ENCODE data around the gene NFKB1.
"Not testable (repeated sequence)": the region's sequence is repeated elsewhere in the genome, so short reads cannot be mapped to it uniquely, and the experiment has no call there.

NFKB1 gene

GRCh38 chr4:102500696-102501446 lies at the start of gene NFKB1:
Gene NFKB1, plus strand, starts transcription at chr4:102501359. Its CDS starts 24,160 bp downstream, at chr4:102525519.
- DNase-seq (ENCODE audit: low read depth in 2 of 3, low spot score in 2 of 3) = peak; percentile 54 to 67 (median 54)

DNA sequence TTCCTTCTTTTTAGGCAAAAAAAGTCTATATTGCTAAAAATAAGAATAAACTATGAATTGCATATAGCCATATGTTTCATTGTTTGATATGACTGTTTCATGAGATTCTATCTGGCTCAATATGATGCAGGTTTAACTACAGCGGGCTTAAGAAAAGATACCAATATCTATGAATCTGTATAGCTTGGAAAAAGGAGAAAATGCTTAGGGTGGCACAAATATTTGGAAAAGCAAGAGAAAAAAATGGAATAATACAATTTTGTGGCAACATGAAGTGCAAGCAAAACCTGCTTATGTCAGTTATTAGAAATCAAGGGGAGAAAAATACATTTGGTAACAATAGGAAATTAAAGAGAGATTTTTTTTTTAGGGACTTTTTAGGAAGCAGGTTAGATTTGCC lies 48.3 kb upstream of the NFKB1 start:
- no peak for DNase-seq (ENCODE audit: low read depth in 2 of 3, low spot score in 2 of 3)

GRCh38 chr4:102453827-102454226 lies 47.3 kb upstream of the NFKB1 start:
- no peak for DNase-seq (ENCODE audit: low read depth in 2 of 3, low spot score in 2 of 3)

- no peak for DNase-seq (ENCODE audit: low read depth in 2 of 3, low spot score in 2 of 3)
Observed at GRCh38 chr4:102454268-102454667, 46.9 kb upstream of the NFKB1 start.

DNA sequence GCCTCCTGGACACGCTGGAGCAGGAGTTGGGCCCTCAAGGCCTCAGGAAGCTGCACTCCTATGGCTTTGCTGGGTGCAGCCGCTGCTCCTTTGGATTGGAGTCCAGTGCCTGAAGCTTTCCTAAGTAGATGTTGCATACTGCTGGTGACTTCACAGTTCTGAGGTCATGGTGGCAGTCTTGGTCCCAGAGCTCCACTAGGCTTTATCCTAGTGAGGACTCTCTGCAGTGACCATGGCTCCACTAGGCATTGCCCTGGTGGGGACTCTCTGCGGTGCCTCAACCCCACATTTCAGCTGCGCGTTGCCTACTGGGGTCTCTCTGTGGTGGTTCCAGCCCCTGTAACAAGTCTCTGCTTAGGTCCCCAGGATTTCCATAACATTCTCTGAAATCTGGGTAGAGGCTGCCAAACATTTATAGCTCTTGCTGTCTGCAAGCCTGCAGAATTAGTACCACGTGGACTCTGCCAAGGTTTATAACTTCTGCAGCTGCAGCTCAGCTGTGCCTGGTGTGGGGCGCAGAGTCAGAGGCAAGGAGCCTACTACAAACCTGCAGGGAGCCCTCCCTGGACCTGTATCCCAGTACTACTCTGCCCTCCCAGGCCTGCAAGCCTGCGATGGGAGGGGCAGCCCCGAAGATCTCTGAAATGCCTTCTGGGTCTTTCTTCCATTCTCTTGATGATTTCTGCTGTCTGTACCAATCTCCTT lies 46.0 kb upstream of the NFKB1 start:
- DNase-seq (ENCODE audit: low read depth in 2 of 3, low spot score in 2 of 3) = no peak

GRCh38 chr4:102455750-102456149 lies 45.4 kb upstream of the NFKB1 start:
- DNase-seq (ENCODE audit: low read depth in 2 of 3, low spot score in 2 of 3) = no peak

DNA sequence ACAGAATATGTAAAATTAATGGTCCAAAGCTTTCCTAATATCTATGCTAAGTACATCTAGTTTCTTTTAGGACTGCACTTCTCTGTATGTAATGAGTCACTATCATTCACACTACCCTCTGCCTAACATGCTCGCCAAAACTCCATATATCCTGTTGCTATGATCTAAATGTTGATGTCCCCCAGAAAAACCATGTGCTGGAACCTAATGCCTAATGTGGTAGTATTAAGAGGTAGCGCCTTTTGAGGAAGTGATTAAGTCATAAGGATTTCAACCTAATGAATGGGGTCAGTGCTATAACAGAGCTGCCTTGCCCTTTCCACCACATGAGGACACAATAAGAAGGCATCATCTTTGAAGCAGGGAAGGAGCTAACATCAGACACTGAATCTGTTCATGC lies 34.9 kb upstream of the NFKB1 start:
- DNase-seq (ENCODE audit: low read depth in 2 of 3, low spot score in 2 of 3) = no peak

DNA sequence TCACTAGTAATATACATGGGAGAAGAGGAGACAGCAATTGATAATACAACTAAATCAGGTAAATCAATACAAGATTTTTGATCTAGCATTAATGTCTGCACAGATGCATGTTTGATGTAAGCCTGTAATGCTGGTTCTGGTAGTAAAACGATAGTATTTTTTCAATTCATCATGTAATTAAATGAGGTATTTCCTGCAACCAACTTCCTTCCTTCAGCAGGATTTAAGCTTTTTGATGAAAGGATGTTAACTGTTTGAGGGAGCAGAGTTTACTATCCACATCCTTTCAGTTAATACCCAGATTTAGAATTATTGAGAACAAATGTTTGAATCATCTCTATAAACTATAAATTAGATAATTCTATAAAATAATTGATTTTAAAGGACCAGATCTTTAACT lies 31.4 kb upstream of the NFKB1 start:
- DNase-seq (ENCODE audit: low read depth in 2 of 3, low spot score in 2 of 3) = no peak

DNA sequence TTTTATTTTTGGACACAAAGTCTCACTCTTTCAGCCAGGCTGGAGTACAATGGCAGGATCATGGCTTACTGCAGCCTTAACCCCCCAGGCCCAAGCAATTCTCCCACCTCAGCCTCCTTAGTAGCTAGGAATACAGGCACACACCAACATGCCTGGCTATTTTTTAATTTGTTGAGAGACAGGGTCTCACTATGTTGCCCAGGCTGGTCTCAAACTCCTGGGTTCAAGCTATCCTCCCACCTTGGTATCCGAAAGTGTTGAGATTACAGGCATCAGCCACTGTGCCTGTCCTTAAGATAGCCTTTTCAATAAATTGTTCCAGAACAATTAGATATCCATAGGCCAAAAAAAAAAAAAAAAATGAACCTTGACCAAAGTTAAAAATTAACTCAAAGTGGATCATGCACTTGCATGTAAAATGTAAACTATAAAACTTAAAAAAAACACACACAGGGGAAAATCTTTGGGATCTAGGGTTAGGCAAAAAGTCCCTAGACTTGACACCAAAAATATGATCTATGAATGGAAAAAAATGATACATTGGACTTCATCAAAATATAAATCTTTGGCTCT lies 28.6 kb upstream of the NFKB1 start:
- no peak for DNase-seq (ENCODE audit: low read depth in 2 of 3, low spot score in 2 of 3)

DNA sequence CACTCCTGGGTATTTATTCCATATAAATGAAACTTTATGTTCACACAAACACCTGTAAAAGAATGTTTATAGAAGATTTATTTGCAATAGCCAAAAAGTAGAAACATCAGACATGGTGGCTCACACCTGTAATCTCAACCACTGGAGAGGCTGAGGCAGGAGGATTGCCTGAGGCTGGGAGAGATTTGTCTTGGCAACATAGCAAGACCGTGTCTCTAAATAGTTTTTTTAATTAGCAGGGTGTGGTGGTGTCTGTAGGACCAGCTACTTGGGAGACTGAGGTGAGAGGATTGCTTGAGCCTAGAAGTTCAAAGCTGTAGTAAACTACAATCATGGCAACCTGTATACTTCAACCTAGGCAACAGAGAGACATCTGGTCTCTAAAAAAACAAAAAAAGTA lies 27.7 kb upstream of the NFKB1 start:
- no peak for DNase-seq (ENCODE audit: low read depth in 2 of 3, low spot score in 2 of 3)

DNA sequence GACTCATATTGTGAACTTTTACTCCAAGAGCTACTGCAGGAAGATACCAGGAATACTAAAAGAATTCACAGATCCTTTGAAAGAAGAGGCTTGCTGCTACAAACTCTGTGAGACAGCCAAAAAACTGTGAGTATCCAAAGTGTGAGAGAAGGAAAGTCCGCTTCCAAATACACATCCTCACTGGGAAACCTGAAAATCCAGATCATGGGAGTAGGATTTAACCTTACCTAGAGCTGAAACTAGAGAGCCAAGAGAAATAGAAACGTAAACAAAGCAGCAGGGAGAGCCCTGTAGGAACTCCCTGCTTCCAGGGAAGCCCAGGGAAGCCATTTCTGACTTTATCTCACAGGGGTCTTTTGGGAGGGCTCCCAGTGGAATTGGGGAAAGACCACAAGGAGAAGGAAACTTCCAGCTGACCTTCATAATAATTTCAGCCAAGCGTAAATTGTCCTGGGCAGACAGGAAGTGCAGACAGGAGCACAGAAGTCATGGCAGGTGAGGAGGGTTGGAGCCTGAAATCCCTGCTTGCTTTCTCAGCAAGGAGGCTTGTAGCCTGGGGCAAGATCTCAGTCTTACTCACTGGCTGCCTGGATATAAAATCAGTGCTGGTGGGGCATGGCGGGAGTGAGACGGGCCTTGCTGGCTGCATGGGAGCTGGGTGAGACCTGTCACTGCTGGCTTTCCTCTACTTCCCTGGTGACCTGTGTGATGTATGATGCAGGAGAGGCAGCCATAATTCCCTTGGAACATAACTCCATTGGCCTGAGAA lies 26.2 kb upstream of the NFKB1 start:
- no peak for DNase-seq (ENCODE audit: low read depth in 2 of 3, low spot score in 2 of 3)

GRCh38 chr4:102477657-102478056 lies 23.5 kb upstream of the NFKB1 start:
- DNase-seq (ENCODE audit: low read depth in 2 of 3, low spot score in 2 of 3) = no peak

- no peak for DNase-seq (ENCODE audit: low read depth in 2 of 3, low spot score in 2 of 3)
Observed at GRCh38 chr4:102478186-102478585, 23.0 kb upstream of the NFKB1 start.

- DNase-seq (ENCODE audit: low read depth in 2 of 3, low spot score in 2 of 3) = not testable (repeated sequence)
Observed at GRCh38 chr4:102479832-102480231, 21.3 kb upstream of the NFKB1 start.

DNA sequence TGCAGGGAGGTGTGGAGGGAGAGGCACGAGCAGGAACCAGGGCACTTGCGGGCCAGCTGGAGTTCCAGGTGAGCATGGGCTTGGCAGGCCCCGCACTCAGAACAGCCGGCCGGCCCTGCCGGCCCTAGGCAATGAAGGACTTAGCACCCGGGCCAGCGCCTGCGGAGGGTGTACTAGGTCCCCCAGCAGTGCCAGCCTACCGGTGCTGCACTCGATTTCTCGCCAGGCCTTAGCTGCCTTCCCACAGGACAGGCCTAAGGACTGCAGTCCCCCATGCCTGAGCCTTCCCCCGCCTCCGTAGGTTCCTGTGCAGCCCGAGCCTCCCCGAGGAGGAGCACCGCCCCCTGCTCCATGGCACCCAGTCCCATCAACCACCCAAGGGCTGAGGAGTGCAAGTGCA lies 18.0 kb upstream of the NFKB1 start:
- DNase-seq (ENCODE audit: low read depth in 2 of 3, low spot score in 2 of 3) = no peak

GRCh38 chr4:102483990-102484692 lies 17.0 kb upstream of the NFKB1 start:
- not testable (repeated sequence) for DNase-seq (ENCODE audit: low read depth in 2 of 3, low spot score in 2 of 3)

DNA sequence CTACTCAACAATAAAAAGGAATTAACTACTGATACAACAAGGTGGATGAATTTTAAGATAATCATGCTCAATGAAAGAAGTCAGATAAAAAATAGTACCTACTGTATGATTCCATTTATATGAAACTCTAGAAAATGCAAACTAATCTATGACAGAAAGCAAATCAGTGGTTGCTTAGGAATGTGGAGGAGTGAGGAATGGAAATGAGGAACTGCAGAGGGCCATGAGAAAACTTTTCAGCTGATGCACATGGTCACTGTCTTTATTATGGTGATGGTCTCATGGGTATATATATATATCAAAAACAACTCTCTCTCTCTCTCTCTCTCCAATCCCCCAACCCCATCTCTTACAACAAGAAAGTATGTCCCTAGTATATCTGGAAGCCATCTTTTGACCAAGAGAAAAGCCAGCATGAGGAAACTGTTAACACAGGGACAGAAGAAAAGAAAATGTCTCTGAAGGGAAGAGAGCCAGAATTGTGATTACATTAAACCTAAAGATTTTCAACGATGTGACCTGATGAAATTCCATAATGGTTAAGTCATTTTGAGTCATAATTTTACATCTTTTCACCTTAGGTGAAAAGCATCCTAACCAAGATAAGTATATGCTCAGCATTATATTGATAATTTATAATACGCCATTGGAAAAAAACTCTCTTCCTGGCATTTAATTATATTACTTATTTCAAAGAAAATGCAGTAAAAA lies 8.5 kb upstream of the NFKB1 start:
- no peak for DNase-seq (ENCODE audit: low read depth in 2 of 3, low spot score in 2 of 3)

DNA sequence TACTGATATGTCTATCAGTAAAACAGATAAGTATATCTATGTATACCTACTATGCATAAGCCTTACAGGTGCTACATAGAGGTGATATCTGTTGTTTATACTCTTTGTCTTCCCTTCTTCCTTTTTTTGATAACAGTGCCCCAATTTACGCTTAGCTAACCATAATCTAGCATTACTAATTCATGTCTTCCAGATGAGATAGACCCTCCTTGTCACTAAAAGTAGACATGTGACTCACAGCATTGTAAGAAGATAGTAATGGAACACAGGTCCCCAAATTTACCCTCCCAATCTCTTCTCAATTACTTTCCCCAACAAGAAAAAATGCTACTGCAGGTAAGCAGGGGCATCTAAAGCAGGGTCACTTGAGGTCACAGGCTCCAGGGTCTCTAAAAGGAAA lies 7.9 kb upstream of the NFKB1 start:
- DNase-seq (ENCODE audit: low read depth in 2 of 3, low spot score in 2 of 3) = no peak

DNA sequence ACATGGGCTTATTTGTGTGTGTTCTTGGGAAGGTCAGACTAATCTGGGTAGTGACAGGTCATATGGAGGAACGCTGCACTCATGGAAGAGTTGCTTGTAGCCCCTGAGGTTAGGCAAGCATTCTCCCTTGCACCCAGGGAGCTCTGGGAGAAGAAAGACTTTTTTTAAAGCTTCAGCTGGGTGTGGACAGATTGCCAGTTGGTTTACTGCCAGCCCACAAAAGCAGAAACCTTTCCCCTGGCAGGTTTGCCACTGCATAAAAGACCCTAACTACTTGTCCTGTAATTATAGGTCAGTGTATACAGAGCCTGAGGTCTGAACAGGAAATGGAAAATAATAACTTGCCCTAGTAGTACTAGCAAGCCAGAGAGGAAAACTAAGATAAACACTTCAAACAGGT lies 7.4 kb upstream of the NFKB1 start:
- no peak for DNase-seq (ENCODE audit: low read depth in 2 of 3, low spot score in 2 of 3)

- DNase-seq (ENCODE audit: low read depth in 2 of 3, low spot score in 2 of 3) = no peak
Observed at GRCh38 chr4:102494603-102495002, 6.6 kb upstream of the NFKB1 start.
